Esophagus muscularis mucosa (tissue), 4 donors: ENCODE results near the gene BMP8A. TPM values are rescaled to one million over a fixed set of nuclear protein-coding genes. Genes with fewer than 3 reads are reported as not detected.
A peak's percentile ranks its signal among the peaks of the same experiment; 100 is the strongest.

Experiments used
- DNase-seq: peaks from one replicate; pipeline ENCODE4 v3.0.0-alpha.2; 2017; ENCODE audit errors: extremely low spot score
- H3K27ac ChIP-seq, 4 donors: fragments of 200-600 bp; sonication (generic); replicated peaks in 1 of 4; 1 replicate in 3 of 4; 2 replicates in 1 of 4; pipeline ENCODE4 v1.5.1; 2016 to 2019; ENCODE audit warnings: mild to moderate bottlenecking in 1 of 4
- H3K27me3 ChIP-seq, 4 donors: fragments of 200-600 bp; sonication (generic); one replicate each; pipeline versions ENCODE4 v1.5.1 to v1.6.0; 2016 to 2019
- H3K36me3 ChIP-seq, 4 donors: fragments of 200-600 bp; sonication (generic); one replicate each; pipeline ENCODE4 v1.5.1; 2016 to 2019
- H3K4me1 ChIP-seq, 4 donors: fragments of 200-600 bp; sonication (generic); one replicate each; pipeline ENCODE4 v1.5.1; 2016 to 2019
- H3K4me3 ChIP-seq, 4 donors: fragments of 200-600 bp; sonication (generic); 1 replicate in 2 of 4; 2 replicates in 2 of 4; pipeline ENCODE4 v1.5.1; 2016 to 2019; ENCODE audit warnings: mild to moderate bottlenecking in 4 of 4, moderate library complexity in 1 of 4
- H3K9me3 ChIP-seq, 4 donors: fragments of 200-600 bp; sonication (generic); 1 replicate in 3 of 4; 2 replicates in 1 of 4; pipeline ENCODE4 v1.5.1; 2016 to 2019
- CTCF ChIP-seq, 3 experiments: fragments of 200-600 bp in 2 of 3; fragments of 450-650 bp in 1 of 3; sonication (generic) in 2 of 3; IDR thresholded peaks; one replicate each; pipeline ENCODE4 v1.5.1; 2017 to 2019; ENCODE audit warnings: antibody characterized with exemption in 3 of 3, mild to moderate bottlenecking in 2 of 3, moderate library complexity in 1 of 3
- EP300 ChIP-seq: sonication (generic); formaldehyde crosslinking; IDR thresholded peaks from one replicate; pipeline ENCODE4 v1.6.1; 2017; ENCODE audit warnings: antibody characterized with exemption
- POLR2A ChIP-seq: fragments of 450-650 bp; IDR thresholded peaks from one replicate; pipeline ENCODE4 v1.6.1; 2017; ENCODE audit warnings: antibody characterized with exemption, moderate library complexity, mild to moderate bottlenecking, low read depth
- POLR2AphosphoS5 ChIP-seq, 2 donors: sonication (generic); formaldehyde crosslinking; IDR thresholded peaks; one replicate each; pipeline ENCODE4 v1.6.1; 2017; ENCODE audit warnings: antibody characterized with exemption in 2 of 2
- WGBS: methylation state at CpG from one replicate; pipeline ENCODE4 v1.1.5; 2018; 5-methylcytosine and 5-hydroxymethylcytosine counted together
- intact Hi-C: fragments of 100-400 bp; cut with DNase I; formaldehyde crosslinking; loops from one replicate; pipeline ENCODE4 v1.15.1; 2023
- total RNA-seq, 4 donors: library from RNA; depleted of rRNA; stranded (reverse); fragments of >200 nt; gene quantifications; one replicate each; pipeline versions ENCODE4 v1.1.0 to v1.2.1, GENCODE V29; 2016

The BMP8A gene
- total RNA-seq, 4 donors from 2014 or later: 0.99 to 3.0 (median 2.2) TPM

- DNase-seq: peak; percentile 94
- TF ChIP-seq CTCF (IDR thresholded peaks at IDR 0.05): no peak
- peak; percentile 80 to 91 for TF ChIP-seq POLR2AphosphoS5 (IDR thresholded peaks at IDR 0.05)
- peak; percentile 72 for TF ChIP-seq EP300
- no peak for TF ChIP-seq POLR2A
- 66% methylated on average over 13 of the region's 13 CpGs for WGBS
- H3K36me3 ChIP-seq: peaks cover 0 to 35% (median 19%) of the 10 kb centered on the region in 4 donors
- H3K27me3 ChIP-seq: no peaks in the 10 kb centered on the region
- no peaks in the 10 kb centered on the region for H3K9me3 ChIP-seq
- H3K4me3 ChIP-seq: no peak overlapping the region
- peaks cover 4 to 13% (median 10%) of the 10 kb centered on the region in 4 donors for H3K4me1 ChIP-seq
- H3K27ac ChIP-seq: peak overlapping the region; percentile 62 to 73 (median 69)
- intact Hi-C loops: no loop called here
Observed at GRCh38 chr1:39540504-39541031, 49.1 kb downstream of the BMP8A start.

- no peaks in the 10 kb centered on the region for H3K9me3 ChIP-seq
- no peak overlapping the region for H3K4me3 ChIP-seq
- intact Hi-C loops: no loop called here
- WGBS: 96% methylated on average over 5 of the region's 5 CpGs
- no peaks in the 10 kb centered on the region for H3K27me3 ChIP-seq
- no peak for TF ChIP-seq POLR2AphosphoS5 (IDR thresholded peaks at IDR 0.05)
- TF ChIP-seq POLR2A: no peak
- no peak for TF ChIP-seq CTCF (IDR thresholded peaks at IDR 0.05)
- TF ChIP-seq EP300: no peak
- DNase-seq: no peak
- peaks cover 4 to 13% (median 10%) of the 10 kb centered on the region in 4 donors for H3K4me1 ChIP-seq
- peaks cover 0 to 46% (median 40%) of the 10 kb centered on the region in 4 donors for H3K36me3 ChIP-seq
- H3K27ac ChIP-seq: no peak overlapping the region
Observed at GRCh38 chr1:39542924-39543323, 51.5 kb downstream of the BMP8A start.

GRCh38 chr1:39544327-39544726 is 52.9 kb downstream of the BMP8A start:
- no peaks in the 10 kb centered on the region for H3K27me3 ChIP-seq
- no peak for DNase-seq
- WGBS: 89% methylated on average over 4 of the region's 4 CpGs
- H3K36me3 ChIP-seq: peaks cover 2 to 60% (median 50%) of the 10 kb centered on the region in 4 donors
- H3K4me3 ChIP-seq: no peak overlapping the region
- H3K9me3 ChIP-seq: no peaks in the 10 kb centered on the region
- H3K4me1 ChIP-seq: peaks cover 1 to 12% (median 6%) of the 10 kb centered on the region in 4 donors
- intact Hi-C loops: no loop called here
- TF ChIP-seq EP300 (no peak), POLR2AphosphoS5 (IDR thresholded peaks at IDR 0.05) (no peak), POLR2A (no peak), CTCF (IDR thresholded peaks at IDR 0.05) (no peak)
- no peak overlapping the region for H3K27ac ChIP-seq

- Histone ChIP-seq H3K27ac (no peak overlapping the region), H3K4me3 (no peak overlapping the region), H3K27me3 (no peaks in the 10 kb centered on the region), H3K36me3 (peaks cover 4 to 57% (median 51%) of the 10 kb centered on the region in 4 donors), H3K4me1 (peaks cover 0 to under 1% (median 0%) of the 10 kb centered on the region in 4 donors), H3K9me3 (no peaks in the 10 kb centered on the region)
- TF ChIP-seq POLR2AphosphoS5 (IDR thresholded peaks at IDR 0.05) (no peak), EP300 (no peak), POLR2A (no peak), CTCF (IDR thresholded peaks at IDR 0.05) (no peak)
- intact Hi-C loops: no loop called here
- no peak for DNase-seq
- WGBS: 98% methylated on average over 4 of the region's 9 CpGs
Observed at GRCh38 chr1:39545531-39545930, 54.1 kb downstream of the BMP8A start.

- H3K27ac ChIP-seq: no peak overlapping the region
- intact Hi-C loops: no loop called here
- H3K4me3 ChIP-seq: no peak overlapping the region
- H3K27me3 ChIP-seq: no peaks in the 10 kb centered on the region
- H3K9me3 ChIP-seq: no peaks in the 10 kb centered on the region
- peaks cover 0 to 9% (median 4%) of the 10 kb centered on the region in 4 donors for H3K4me1 ChIP-seq
- H3K36me3 ChIP-seq: peaks cover 2 to 57% (median 39%) of the 10 kb centered on the region in 4 donors
- DNase-seq: no peak
- TF ChIP-seq POLR2AphosphoS5 (IDR thresholded peaks at IDR 0.05) (no peak), POLR2A (no peak), EP300 (no peak), CTCF (IDR thresholded peaks at IDR 0.05) (no peak)
- WGBS: 80% methylated on average over 2 of the region's 2 CpGs
Observed at GRCh38 chr1:39554277-39554676, 62.8 kb downstream of the BMP8A start.
